C1 segment of cervical spinal cord (tissue), 14 donors: ENCODE results near the gene M1AP.

Experiments used
- DNase-seq, 14 donors: peaks; one replicate each; lab custom pipeline; 2025; lab: John Stamatoyannopoulos, UW

Gene M1AP

DNA sequence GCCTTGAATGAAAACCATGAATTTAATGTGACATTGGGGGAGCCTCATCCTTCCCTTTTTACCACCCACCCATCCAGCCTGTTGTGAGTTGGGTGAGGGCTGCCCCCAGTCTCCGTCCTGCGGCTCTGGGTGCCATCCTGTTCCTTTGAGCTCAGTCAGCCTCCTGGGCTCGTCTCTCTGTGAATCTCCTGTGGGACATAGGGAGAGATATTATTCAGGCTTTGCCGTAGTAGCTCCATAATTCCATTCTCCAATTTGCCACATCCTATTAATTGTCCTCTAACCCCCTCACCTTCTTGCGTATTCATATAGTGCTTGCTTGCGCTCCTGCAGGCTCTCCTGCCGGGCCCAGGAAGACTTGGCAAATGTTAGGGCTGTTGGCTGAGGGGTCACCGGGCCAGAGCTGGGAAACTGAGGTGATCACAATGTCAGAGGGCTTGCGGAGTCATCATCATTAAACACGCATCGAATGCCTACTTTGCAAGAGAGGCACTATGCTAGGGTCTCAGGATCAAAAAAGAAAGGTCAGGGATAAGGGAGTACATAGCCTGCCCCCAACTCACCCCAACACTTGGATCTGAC is 121.4 kb downstream of the M1AP start:
- DNase-seq: no peak

DNA sequence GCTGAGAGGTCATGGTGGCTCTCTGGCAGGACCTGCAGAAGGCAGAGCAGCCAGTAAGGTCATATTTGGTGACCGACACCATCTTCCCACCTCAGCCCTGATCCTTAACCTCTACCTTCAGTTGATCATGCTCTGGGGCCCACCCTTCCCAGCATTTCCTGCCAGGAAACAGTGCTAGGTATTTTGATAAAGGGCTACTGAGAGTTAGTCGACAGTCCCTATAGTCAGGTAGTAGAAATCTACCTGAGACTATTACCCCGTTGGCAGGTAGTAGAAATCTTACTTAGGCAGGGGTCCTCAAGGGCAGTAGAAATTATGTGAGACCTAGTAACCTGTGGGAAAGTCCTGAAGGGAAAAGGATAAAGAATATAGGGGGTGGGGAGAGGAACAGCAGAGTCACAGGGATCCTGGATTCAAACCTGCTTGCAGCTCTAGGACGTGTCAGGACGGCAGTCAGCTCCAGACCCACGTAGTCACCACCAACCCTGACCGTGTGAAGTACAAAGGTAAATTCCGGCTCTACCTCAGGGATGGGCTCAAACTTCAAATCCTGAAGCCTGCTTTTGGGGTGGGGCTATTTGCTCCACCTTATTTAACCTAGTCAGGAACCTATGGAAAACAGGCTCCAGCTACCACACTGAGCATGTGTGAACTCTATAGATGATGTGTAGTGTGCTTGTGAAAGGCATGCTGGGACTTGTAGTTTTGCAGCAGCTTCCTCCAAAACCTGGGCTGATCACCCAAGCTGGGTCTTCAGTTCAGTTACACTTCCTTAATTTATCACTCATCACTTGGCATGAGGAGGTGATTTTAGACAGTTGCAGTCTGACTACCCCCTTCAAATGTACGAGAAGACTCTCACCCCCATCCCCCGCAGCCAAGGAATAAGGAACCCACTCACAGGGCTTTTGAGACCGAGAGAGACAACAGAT is 122.1 kb downstream of the M1AP start, which contains the start of gene DQX1:
Gene DQX1, minus strand, starts transcription at position 515 of the 932 bp plus-strand sequence. Its CDS starts 502 bp downstream, at position 13.
- DNase-seq: no peak

DNA sequence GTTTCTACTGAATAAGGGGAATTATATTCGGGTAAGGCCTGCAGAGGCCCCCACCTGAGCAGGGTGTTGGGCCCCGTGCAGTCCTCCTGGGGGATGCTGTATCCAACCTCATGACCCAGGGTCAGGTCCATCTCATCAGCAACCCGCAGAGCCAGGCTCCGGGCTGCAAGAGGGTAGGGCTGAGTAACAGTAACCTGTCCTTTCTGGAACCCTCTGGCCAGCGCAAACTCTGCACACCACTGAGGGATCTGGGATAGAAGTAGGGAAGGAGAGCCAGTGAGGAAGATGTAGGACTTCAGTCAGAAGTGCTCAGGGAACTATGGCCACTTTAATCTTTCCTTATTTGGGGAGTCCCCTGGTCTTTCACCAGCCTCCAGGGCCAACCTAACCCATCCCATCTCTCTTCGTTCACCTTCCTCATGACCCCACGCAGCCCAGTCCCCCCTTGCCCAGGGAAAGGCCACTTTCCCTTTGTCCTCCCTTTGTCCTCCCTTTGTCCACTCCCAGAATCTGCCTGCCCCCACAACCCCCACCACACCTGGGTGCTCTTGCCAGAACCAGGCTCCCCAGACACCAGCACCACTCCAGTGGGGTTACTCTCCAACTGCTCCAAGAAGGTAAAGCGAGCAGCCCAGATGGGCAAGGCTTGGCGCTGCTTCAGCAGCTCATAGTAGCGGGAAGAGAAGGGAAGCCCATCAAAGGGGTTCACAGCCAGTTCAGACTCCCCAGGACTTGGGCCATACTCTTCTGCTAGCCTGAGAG is 123.0 kb downstream of the M1AP start:
- DNase-seq: no peak

DNA sequence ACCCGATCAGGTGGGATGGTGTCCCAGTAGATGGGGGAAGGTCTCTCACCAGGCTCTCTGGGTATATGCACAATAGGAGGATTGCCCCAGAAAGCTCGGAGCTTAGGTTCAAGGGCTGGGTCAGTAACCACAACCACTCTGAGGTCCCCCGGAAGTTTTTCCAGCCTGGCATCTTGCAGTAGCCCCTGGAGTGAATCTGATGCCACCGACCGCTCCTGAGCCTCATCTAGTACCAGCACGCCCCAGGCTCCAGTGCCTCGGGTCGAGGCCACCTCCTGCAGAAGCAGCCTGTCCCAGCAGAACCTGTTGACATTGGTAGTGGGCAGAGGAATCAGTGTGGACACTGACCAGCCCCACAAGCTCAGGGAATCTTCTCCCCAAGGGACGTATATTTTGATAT is 124.1 kb downstream of the M1AP start:
- DNase-seq: no peak

- DNase-seq: no peak
These were observed 125.6 kb downstream of the M1AP start for GRCh38 chr2:74522516-74522915.

- DNase-seq: no peak
These were observed 131.5 kb downstream of the M1AP start for GRCh38 chr2:74516650-74517049.

GRCh38 chr2:74515981-74516633 is 132.0 kb downstream of the M1AP start:
- DNase-seq: peak in 6 of 14 donors; percentile 2 to 39 (median 6)

DNA sequence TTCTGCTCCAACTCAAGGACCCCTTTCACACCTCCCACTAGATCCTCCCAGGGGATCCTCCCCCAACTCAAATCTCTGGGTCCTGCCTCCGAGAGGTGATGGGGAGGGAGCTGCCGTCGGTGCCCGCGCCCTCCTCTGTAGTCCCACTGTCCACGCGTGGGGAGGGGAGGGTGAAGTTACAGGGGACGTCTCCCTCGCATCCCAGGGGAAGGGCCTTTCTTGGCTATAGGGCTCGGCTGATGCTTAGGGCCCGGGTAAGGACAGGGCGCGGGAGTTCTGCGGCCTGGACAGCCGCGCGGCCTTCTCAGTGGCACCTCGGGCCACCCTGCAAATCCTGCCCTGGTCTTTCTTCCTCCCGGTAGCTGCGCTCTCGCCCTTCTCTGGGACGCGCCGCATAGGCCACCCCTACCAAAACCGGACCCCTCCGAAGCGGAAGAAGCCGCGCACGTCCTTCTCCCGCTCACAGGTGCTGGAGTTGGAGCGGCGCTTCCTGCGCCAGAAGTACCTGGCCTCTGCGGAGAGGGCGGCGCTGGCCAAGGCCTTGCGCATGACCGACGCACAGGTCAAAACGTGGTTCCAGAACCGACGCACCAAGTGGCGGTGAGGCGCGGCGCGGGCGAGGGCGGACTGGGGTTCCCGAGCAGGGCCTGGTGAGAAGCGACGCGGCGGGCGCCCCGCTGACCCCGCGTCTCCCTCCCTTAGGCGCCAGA is 132.7 kb downstream of the M1AP start:
- no peak for DNase-seq

GRCh38 chr2:74514368-74515270 is 133.5 kb downstream of the M1AP start, which contains the start of gene TLX2:
Gene TLX2, plus strand, starts transcription at chr2:74514450. Its CDS starts 357 bp downstream, at chr2:74514807.
- DNase-seq: no peak

DNA sequence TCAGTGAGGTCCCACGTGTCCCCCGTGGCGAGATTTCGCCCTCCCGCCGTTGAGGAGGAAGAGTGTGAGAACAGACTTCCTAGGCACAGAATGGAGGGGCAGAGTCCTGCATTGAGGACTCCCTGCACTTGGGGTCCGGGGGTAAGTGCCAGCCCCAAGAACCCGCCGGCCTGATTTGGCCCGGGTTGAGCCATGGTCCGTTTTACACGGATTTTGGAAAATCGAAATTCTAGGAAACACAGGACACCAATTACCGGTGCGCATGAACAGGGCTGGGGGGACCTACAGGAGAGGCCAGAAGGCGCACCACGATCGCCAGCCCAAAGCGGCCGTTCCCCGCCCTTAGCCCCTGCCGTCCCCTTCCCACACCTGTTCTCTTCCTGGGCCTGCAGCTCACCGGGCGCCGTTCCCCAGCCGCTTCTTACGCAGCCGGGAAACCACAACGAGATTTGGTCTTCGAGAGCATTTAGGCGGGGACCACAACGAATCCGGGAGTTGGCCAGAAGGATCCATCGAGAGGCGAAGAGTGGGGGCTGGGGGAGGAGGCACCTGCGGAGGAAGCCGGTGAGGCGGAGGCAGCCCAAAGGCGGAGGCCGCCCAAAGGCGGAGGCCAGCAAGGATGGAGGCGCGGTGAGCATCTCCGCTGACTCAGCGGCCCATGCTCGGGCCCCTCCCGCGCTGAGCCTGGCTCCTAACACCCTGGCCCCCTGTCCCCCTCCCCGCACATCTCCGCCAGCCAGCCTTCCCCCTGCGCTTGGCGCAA is 134.3 kb downstream of the M1AP start:
- no peak for DNase-seq

DNA sequence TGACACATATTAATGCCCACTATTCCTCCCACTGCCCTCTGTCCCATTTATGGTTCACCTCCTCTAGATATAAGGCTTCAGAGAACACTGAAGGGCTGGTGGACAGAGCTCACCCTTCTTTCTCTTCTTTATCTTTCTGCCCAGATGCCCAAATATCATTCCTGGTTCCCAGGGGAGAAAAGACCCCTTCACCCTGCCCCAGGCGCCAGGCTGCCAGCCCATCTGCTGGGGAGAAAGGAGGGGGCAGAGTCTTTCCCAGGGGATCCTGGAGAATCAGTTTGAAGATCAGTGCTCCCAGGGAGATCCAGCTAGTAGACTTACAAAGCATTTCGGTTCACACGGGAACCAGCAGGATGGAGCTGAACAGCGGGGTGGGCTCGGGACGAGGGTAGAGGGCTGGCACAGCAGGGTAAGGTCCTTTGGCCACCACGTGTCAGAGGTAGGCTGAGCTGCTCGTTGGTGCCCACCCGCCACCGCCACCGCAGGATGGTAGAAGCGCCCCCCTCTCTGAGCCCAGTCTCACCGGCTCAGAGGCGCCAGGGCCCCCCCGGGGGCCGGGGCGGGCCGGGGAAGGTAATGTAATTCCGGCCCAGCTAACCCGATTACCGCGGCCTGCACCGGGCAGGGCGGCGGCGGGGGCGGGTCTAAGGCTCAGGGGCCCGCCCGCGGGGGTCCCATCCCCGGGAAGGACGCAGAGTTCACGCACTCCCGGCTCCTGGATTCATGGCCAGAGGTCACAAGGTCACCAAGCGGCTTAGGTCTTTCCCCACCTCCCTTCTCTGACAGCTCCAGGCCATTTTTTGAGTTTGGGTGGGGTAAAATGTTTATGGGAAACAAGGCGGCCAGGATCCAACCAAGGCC is 135.2 kb downstream of the M1AP start:
- no peak for DNase-seq

- no peak for DNase-seq
These were observed 136.8 kb downstream of the M1AP start for GRCh38 chr2:74511104-74511989.

- DNase-seq: no peak
These were observed 137.9 kb downstream of the M1AP start for GRCh38 chr2:74510272-74510671.

DNA sequence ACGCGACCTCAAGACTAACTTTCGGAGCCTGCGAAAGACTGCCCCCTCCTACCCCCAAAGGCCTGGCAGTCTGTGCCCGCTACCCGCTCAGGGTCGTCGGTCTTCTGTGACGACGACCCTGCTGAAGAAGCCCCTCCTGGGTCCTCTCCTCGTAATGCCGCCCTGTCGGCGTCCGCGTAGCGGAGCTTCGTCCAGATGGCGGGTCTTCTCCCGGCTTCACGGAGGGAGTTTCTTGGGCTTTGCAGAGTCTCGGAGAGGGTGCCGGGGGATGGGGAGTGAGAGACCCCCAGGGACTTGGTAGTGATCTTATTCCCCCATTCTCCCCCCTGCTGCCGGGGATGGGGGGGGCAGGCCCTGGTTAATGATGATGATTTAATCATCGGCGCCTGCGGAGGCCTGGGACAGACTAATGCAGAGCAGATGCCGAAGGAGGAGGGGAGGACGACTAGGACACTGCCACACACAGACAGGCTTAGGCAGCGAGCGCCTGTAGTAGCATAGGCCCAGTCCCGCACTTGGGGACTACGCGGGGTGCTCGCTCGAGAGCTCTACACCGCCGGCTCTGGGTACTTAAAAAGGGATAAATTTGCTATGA is 140.1 kb downstream of the M1AP start:
- DNase-seq: peak in 2 of 14 donors; percentile 44 to 55
